ENCODE data around the gene FAM120A.

FAM120A gene

GRCh38 chr9:93601666-93602065 lies 150.2 kb downstream of the FAM120A start:
- peaks cover 36% of the 10 kb centered on the region for H3K4me1 ChIP-seq (ENCODE audit: insufficient read depth, low read length)
- H3K9me3 ChIP-seq (ENCODE audit: insufficient read depth, low read depth, low read length): no peaks in the 10 kb centered on the region
- no peak overlapping the region for H3K27ac ChIP-seq (ENCODE audit: low read length)
- H3K4me3 ChIP-seq (ENCODE audit: low read length): no peak overlapping the region
- no peaks in the 10 kb centered on the region for H3K36me3 ChIP-seq (ENCODE audit: insufficient read depth, low read depth, low read length)
- no peaks in the 10 kb centered on the region for H3K27me3 ChIP-seq (ENCODE audit: insufficient read depth, low read length)
- H3K9ac ChIP-seq (ENCODE audit: low read depth, low read length): no peak overlapping the region

GRCh38 chr9:93603011-93603410 lies 151.5 kb downstream of the FAM120A start:
- Histone ChIP-seq H3K27ac (ENCODE audit: low read length) (no peak overlapping the region), H3K27me3 (ENCODE audit: insufficient read depth, low read length) (no peaks in the 10 kb centered on the region), H3K4me3 (ENCODE audit: low read length) (no peak overlapping the region), H3K9ac (ENCODE audit: low read depth, low read length) (no peak overlapping the region), H3K4me1 (ENCODE audit: insufficient read depth, low read length) (peaks cover 32% of the 10 kb centered on the region), H3K36me3 (ENCODE audit: insufficient read depth, low read depth, low read length) (no peaks in the 10 kb centered on the region), H3K9me3 (ENCODE audit: insufficient read depth, low read depth, low read length) (no peaks in the 10 kb centered on the region)

- Histone ChIP-seq H3K4me3 (ENCODE audit: low read length) (no peak overlapping the region), H3K27me3 (ENCODE audit: insufficient read depth, low read length) (no peaks in the 10 kb centered on the region), H3K9me3 (ENCODE audit: insufficient read depth, low read depth, low read length) (no peaks in the 10 kb centered on the region), H3K36me3 (ENCODE audit: insufficient read depth, low read depth, low read length) (no peaks in the 10 kb centered on the region), H3K27ac (ENCODE audit: low read length) (no peak overlapping the region), H3K9ac (ENCODE audit: low read depth, low read length) (no peak overlapping the region), H3K4me1 (ENCODE audit: insufficient read depth, low read length) (peaks cover 29% of the 10 kb centered on the region)
Observed at GRCh38 chr9:93603906-93604326, 152.4 kb downstream of the FAM120A start.

- H3K4me3 ChIP-seq (ENCODE audit: low read length): no peak overlapping the region
- no peaks in the 10 kb centered on the region for H3K27me3 ChIP-seq (ENCODE audit: insufficient read depth, low read length)
- H3K4me1 ChIP-seq (ENCODE audit: insufficient read depth, low read length): peaks cover 8% of the 10 kb centered on the region; the same call in 1 of the 2 replicates
- H3K9ac ChIP-seq (ENCODE audit: low read depth, low read length): no peak overlapping the region
- no peaks in the 10 kb centered on the region for H3K36me3 ChIP-seq (ENCODE audit: insufficient read depth, low read depth, low read length)
- H3K27ac ChIP-seq (ENCODE audit: low read length): no peak overlapping the region
- H3K9me3 ChIP-seq (ENCODE audit: insufficient read depth, low read depth, low read length): no peaks in the 10 kb centered on the region
Observed at GRCh38 chr9:93606187-93606586, 154.7 kb downstream of the FAM120A start.

GRCh38 chr9:93610206-93610605 lies 158.7 kb downstream of the FAM120A start:
- no peak overlapping the region for H3K9ac ChIP-seq (ENCODE audit: low read depth, low read length)
- H3K36me3 ChIP-seq (ENCODE audit: insufficient read depth, low read depth, low read length): no peaks in the 10 kb centered on the region
- no peaks in the 10 kb centered on the region for H3K9me3 ChIP-seq (ENCODE audit: insufficient read depth, low read depth, low read length)
- no peaks in the 10 kb centered on the region for H3K4me1 ChIP-seq (ENCODE audit: insufficient read depth, low read length)
- no peak overlapping the region for H3K27ac ChIP-seq (ENCODE audit: low read length)
- H3K4me3 ChIP-seq (ENCODE audit: low read length): no peak overlapping the region
- H3K27me3 ChIP-seq (ENCODE audit: insufficient read depth, low read length): no peaks in the 10 kb centered on the region

GRCh38 chr9:93612052-93612795 lies 160.7 kb downstream of the FAM120A start:
- Histone ChIP-seq H3K4me3 (ENCODE audit: low read length) (no peak overlapping the region), H3K9me3 (ENCODE audit: insufficient read depth, low read depth, low read length) (no peaks in the 10 kb centered on the region), H3K4me1 (ENCODE audit: insufficient read depth, low read length) (no peaks in the 10 kb centered on the region; the same call in 1 of the 2 replicates), H3K27me3 (ENCODE audit: insufficient read depth, low read length) (no peaks in the 10 kb centered on the region), H3K36me3 (ENCODE audit: insufficient read depth, low read depth, low read length) (no peaks in the 10 kb centered on the region), H3K27ac (ENCODE audit: low read length) (no peak overlapping the region), H3K9ac (ENCODE audit: low read depth, low read length) (no peak overlapping the region)

GRCh38 chr9:93612796-93613154 lies 161.3 kb downstream of the FAM120A start:
- no peaks in the 10 kb centered on the region for H3K27me3 ChIP-seq (ENCODE audit: insufficient read depth, low read length)
- no peaks in the 10 kb centered on the region for H3K36me3 ChIP-seq (ENCODE audit: insufficient read depth, low read depth, low read length)
- no peaks in the 10 kb centered on the region for H3K9me3 ChIP-seq (ENCODE audit: insufficient read depth, low read depth, low read length)
- H3K4me3 ChIP-seq (ENCODE audit: low read length): no peak overlapping the region
- no peak overlapping the region for H3K27ac ChIP-seq (ENCODE audit: low read length)
- no peak overlapping the region for H3K9ac ChIP-seq (ENCODE audit: low read depth, low read length)
- no peaks in the 10 kb centered on the region; the same call in 1 of the 2 replicates for H3K4me1 ChIP-seq (ENCODE audit: insufficient read depth, low read length)

- no peaks in the 10 kb centered on the region for H3K36me3 ChIP-seq (ENCODE audit: insufficient read depth, low read depth, low read length)
- no peak overlapping the region for H3K27ac ChIP-seq (ENCODE audit: low read length)
- H3K9ac ChIP-seq (ENCODE audit: low read depth, low read length): no peak overlapping the region
- no peaks in the 10 kb centered on the region for H3K9me3 ChIP-seq (ENCODE audit: insufficient read depth, low read depth, low read length)
- no peak overlapping the region for H3K4me3 ChIP-seq (ENCODE audit: low read length)
- no peaks in the 10 kb centered on the region for H3K27me3 ChIP-seq (ENCODE audit: insufficient read depth, low read length)
- H3K4me1 ChIP-seq (ENCODE audit: insufficient read depth, low read length): no peaks in the 10 kb centered on the region; the same call in 1 of the 2 replicates
Observed at GRCh38 chr9:93613174-93613573, 161.7 kb downstream of the FAM120A start.

GRCh38 chr9:93613791-93614190 lies 162.3 kb downstream of the FAM120A start:
- Histone ChIP-seq H3K27ac (ENCODE audit: low read length) (no peak overlapping the region), H3K4me3 (ENCODE audit: low read length) (no peak overlapping the region), H3K9ac (ENCODE audit: low read depth, low read length) (no peak overlapping the region), H3K9me3 (ENCODE audit: insufficient read depth, low read depth, low read length) (no peaks in the 10 kb centered on the region), H3K36me3 (ENCODE audit: insufficient read depth, low read depth, low read length) (no peaks in the 10 kb centered on the region), H3K4me1 (ENCODE audit: insufficient read depth, low read length) (no peaks in the 10 kb centered on the region; the same call in 1 of the 2 replicates), H3K27me3 (ENCODE audit: insufficient read depth, low read length) (no peaks in the 10 kb centered on the region)

- no peak overlapping the region for H3K9ac ChIP-seq (ENCODE audit: low read depth, low read length)
- H3K4me1 ChIP-seq (ENCODE audit: insufficient read depth, low read length): no peaks in the 10 kb centered on the region; the same call in 1 of the 2 replicates
- no peaks in the 10 kb centered on the region for H3K27me3 ChIP-seq (ENCODE audit: insufficient read depth, low read length)
- H3K36me3 ChIP-seq (ENCODE audit: insufficient read depth, low read depth, low read length): no peaks in the 10 kb centered on the region
- H3K4me3 ChIP-seq (ENCODE audit: low read length): no peak overlapping the region
- H3K27ac ChIP-seq (ENCODE audit: low read length): no peak overlapping the region
- H3K9me3 ChIP-seq (ENCODE audit: insufficient read depth, low read depth, low read length): no peaks in the 10 kb centered on the region
Observed at GRCh38 chr9:93614830-93615468, 163.5 kb downstream of the FAM120A start.
